ENCODE data around the gene AGAP2. TPM values are rescaled to one million over a fixed set of nuclear protein-coding genes. Genes with fewer than 3 reads are reported as not detected.

Gene AGAP2
- total and polyA plus RNA-seq, 2 of the 8 experiments (the other 6 are each of a cell fraction or from before 2014, with no cell fraction given), result 1.5 TPM

DNA sequence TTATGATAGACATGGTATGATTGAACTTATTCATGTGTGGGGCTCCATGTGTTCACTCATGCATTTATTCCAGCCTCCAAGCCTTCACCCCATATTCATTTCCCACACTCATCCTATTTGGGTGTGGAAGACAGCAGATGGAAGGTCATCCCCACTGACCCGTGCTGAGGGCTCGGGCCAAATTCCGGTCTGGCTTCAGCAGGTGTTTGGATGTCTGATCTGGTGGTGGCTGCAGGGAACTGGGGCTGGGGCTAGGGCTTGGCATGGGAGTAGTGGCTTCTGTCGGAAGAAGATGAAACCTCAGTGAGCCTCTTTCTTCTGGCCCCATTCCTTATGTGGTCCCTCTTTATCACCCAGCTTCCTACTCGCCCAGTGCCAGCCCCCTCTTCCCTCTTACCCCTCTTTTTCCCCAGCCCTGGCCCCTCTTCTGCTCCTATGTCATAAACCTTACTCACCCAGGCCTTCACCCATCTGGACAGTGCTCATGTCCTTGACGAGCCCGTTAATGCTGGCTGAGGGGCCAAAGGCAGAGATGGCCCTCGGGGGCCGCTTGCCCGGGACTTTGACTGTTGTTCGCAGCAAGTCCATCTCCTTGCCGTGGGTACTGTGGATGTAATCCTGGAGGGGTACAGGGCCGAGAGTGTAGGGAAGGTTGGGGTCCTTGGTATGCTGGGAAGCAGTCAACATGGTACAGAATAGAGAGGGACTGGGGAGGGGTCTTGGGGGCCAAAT is 8.0 kb downstream of the AGAP2 start:
- DNase-seq (ENCODE audit: low read depth in 1 of 2, low spot score in 2 of 2) (no peak), FAIRE-seq (no peak)
- Histone ChIP-seq H3K4ac (replicated peaks; ENCODE audit: insufficient read length, low read depth, low read length) (no peak overlapping the region), H2BK12ac (ENCODE audit: low read depth, low read length) (no peak overlapping the region), H3K4me1 (replicated peaks in 1 of 4; ENCODE audit: control insufficient read depth in 3 of 4, insufficient read depth in 4 of 4, low read length in 3 of 4) (peaks cover 4 to 25% (median 15%) of the 10 kb centered on the region in 4 experiments; a peak in 6 of 7 replicates), H3K18ac (ENCODE audit: extremely low read depth, low read length) (no peak overlapping the region), H3K36me3 (ENCODE audit: control insufficient read depth in 2 of 4, insufficient read depth in 4 of 4, low read length in 3 of 4) (no peaks in the 10 kb centered on the region), H3K23me2 (ENCODE audit: low read depth, low read length) (peaks cover 12% of the 10 kb centered on the region; the same call in 1 of the 2 replicates), H2BK20ac (ENCODE audit: low read length) (no peak overlapping the region), H3K79me2 (ENCODE audit: control insufficient read depth in 1 of 2, insufficient read depth in 2 of 2, low read length in 2 of 2) (no peaks in the 10 kb centered on the region), H3K4me2 (ENCODE audit: insufficient read depth in 1 of 2, low read depth in 2 of 2, low read length in 2 of 2) (no peak overlapping the region), H3K9me3 (ENCODE audit: insufficient read depth in 2 of 2, low read depth in 1 of 2, low read length in 1 of 2) (no peaks in the 10 kb centered on the region), H2BK5ac (ENCODE audit: low read depth, low read length) (no peak overlapping the region), H3K9ac (replicated peaks in 1 of 4; ENCODE audit: extremely low read depth in 1 of 4, low read depth in 3 of 4, low read length in 3 of 4) (no peak overlapping the region), H3K23ac (ENCODE audit: insufficient read length) (no peak overlapping the region), H3K4me3 (ENCODE audit: extremely low read depth in 1 of 4, insufficient read depth in 2 of 4, low read depth in 3 of 4, low read length in 4 of 4) (no peak overlapping the region), H4K91ac (replicated peaks; ENCODE audit: insufficient read length, low read length) (no peak overlapping the region), H2AFZ (ENCODE audit: low read length) (no peak overlapping the region), H2BK15ac (ENCODE audit: low read length) (no peak overlapping the region), H4K5ac (ENCODE audit: insufficient read length, low read depth, low read length) (no peak overlapping the region), H3K27me3 (replicated peaks in 1 of 4; ENCODE audit: control insufficient read depth in 3 of 4, extremely low read depth in 1 of 4, insufficient read depth in 3 of 4, low read length in 3 of 4) (peaks cover 34 to 94% (median 79%) of the 10 kb centered on the region in 4 experiments), H3K79me1 (ENCODE audit: low read depth, low read length) (no peaks in the 10 kb centered on the region), H3K56ac (replicated peaks; ENCODE audit: insufficient read length, low read depth, low read length) (no peak overlapping the region), H4K8ac (ENCODE audit: extremely low read depth, insufficient read depth, low read length) (no peak overlapping the region), H2BK120ac (replicated peaks; ENCODE audit: low read depth, low read length) (no peak overlapping the region), H3K14ac (ENCODE audit: insufficient read length) (no peak overlapping the region), H2AK5ac (ENCODE audit: low read depth, low read length) (no peak overlapping the region), H4K20me1 (replicated peaks in 1 of 2; ENCODE audit: control insufficient read depth in 1 of 2, insufficient read depth in 2 of 2, low read length in 2 of 2) (peaks cover 2 to 14% of the 10 kb centered on the region in 2 experiments), H3K27ac (ENCODE audit: low read depth, low read length) (no peak overlapping the region)
- POLR2A ChIA-PET (ENCODE audit: partially characterized antibody), result interaction anchor here (1.1 to 3.4 kb wide), 2 partner anchors 15 to 88 kb away, joined by 3 to 10 read pairs; partner anchors contain the start of gene TSPAN31
- CTCF ChIA-PET (ENCODE audit: partially characterized antibody), result interaction anchor here (1.2 to 2.3 kb wide), 2 partner anchors 98 to 148 kb away, joined by 3 to 9 read pairs; no protein-coding TSS in a partner anchor
- no peak for TF ChIP-seq CTBP2 (IDR thresholded peaks at IDR 0.05; ENCODE audit: borderline replicate concordance, insufficient read depth, insufficient read length, low read length)
- TF ChIP-seq TAF1 (IDR thresholded peaks at IDR 0.05; ENCODE audit: low read depth, low read length), result no peak
- WGBS, 2 experiments (ENCODE audit: extremely low coverage in 1 of 2, insufficient coverage in 1 of 2, insufficient read length in 1 of 2, insufficient replicate concordance in 2 of 2, low coverage in 1 of 2, low lambda C conversion rate in 2 of 2, missing lambda C conversion rate in 1 of 2), result 91% methylated on average over 13 of the region's 13 CpGs; no CpG with 5 or more reads in 1 of the 2 experiments
